ENCODE data around the gene GOLT1B.

Gene GOLT1B

GRCh38 chr12:21476949-21477348 is 24.6 kb upstream of the GOLT1B start:
- H4K20me1 ChIP-seq: peaks cover 0 to 8% (median 0%) of the 10 kb centered on the region in 11 experiments; a peak in 1 of 22 replicates
- H3K4me1 ChIP-seq: peaks cover 0 to 9% (median 0%) of the 10 kb centered on the region in 10 experiments; a peak in 1 of 20 replicates
- no peak overlapping the region for H3K4me3 ChIP-seq
- H3K27ac ChIP-seq: no peak overlapping the region
- no peaks in the 10 kb centered on the region for H3K9me3 ChIP-seq (replicated peaks in 1 of 11)
- peaks cover 94 to 100% (median 95%) of the 10 kb centered on the region in 11 experiments for H3K36me3 ChIP-seq
- H3K4me2 ChIP-seq: no peak overlapping the region
- H3K27me3 ChIP-seq: no peaks in the 10 kb centered on the region
- no peak for TF ChIP-seq Cebpa-rat (IDR thresholded peaks at IDR 0.05)
- no peak overlapping the region for H3K9ac ChIP-seq

DNA sequence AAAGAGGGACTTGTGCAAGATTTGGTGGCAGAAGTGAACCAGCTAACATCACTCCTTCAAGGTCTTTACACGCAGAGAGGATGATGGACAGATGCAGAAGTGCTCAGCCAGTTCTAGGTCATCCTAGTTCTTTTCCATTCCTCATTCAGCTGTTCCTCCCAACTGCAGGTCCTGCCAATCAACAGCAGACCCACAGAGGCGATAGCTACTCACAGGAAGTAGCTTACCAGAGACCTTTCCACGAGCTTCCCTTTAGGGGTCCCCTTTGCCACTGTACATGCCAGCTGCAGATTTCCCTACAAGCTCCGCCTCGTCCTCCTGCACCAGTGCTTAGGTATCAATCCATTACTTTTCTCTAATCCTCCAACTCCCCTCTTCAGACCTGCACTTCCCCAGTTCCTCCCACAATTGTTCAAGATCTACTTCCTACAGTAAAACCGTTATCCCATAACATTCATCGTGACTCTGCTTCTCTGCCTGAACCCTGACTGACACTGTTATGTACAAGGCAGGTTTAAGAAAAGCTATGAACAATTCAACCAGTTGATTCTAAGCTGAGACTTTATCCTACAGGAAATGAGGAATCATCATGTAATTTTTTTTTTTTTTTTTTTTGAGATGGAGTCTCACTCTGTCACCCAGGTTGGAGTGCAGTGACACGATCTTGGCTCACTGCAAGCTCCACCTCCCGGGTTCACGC is 22.7 kb upstream of the GOLT1B start:
- no peak overlapping the region for H3K9ac ChIP-seq
- no peaks in the 10 kb centered on the region for H3K9me3 ChIP-seq (replicated peaks in 1 of 11)

DNA sequence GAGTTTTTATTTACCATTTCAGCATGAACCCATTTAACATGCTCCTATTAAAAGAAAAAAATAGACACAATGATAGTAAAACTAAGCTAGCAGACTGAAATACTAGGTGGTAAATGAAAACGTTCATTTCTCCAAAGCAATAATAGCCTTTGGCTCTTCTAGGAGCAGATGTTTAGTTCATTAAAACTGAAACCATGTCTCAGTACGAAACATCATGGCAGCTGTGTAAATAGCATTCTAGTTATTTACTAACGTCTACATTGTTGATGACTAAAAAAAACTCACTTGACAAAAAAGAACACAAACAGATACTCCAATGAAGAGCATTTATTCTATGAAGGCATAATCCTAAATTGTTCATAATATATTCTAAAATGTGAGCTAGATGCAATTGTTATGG is 18.1 kb upstream of the GOLT1B start:
- peaks cover 0 to 6% (median 0%) of the 10 kb centered on the region in 11 experiments; a peak in 1 of 22 replicates for H4K20me1 ChIP-seq
- H3K9me3 ChIP-seq (replicated peaks in 1 of 11): no peaks in the 10 kb centered on the region
- no peaks in the 10 kb centered on the region for H3K27me3 ChIP-seq
- no peak overlapping the region for H3K27ac ChIP-seq
- no peak overlapping the region for H3K4me2 ChIP-seq
- no peak overlapping the region for H3K4me3 ChIP-seq
- H3K36me3 ChIP-seq: peaks cover 65 to 96% (median 87%) of the 10 kb centered on the region in 11 experiments
- H3K4me1 ChIP-seq: no peaks in the 10 kb centered on the region
- no peak overlapping the region for H3K9ac ChIP-seq
- TF ChIP-seq Cebpa-rat (IDR thresholded peaks at IDR 0.05): no peak

More for the DNA sequence above, 22.7 kb upstream of the GOLT1B start:
- Histone ChIP-seq H3K27ac (no peak overlapping the region), H3K4me2 (no peak overlapping the region), H4K20me1 (peaks cover 0 to 8% (median 0%) of the 10 kb centered on the region in 11 experiments; a peak in 1 of 22 replicates), H3K36me3 (peaks cover 91 to 99% (median 94%) of the 10 kb centered on the region in 11 experiments), H3K4me3 (no peak overlapping the region), H3K4me1 (peaks cover 0 to 9% (median 0%) of the 10 kb centered on the region in 10 experiments; a peak in 1 of 20 replicates), H3K27me3 (no peaks in the 10 kb centered on the region)
- no peak for TF ChIP-seq Cebpa-rat (IDR thresholded peaks at IDR 0.05)

GRCh38 chr12:21485998-21486397 is 15.6 kb upstream of the GOLT1B start:
- Histone ChIP-seq H3K4me3 (no peak overlapping the region), H4K20me1 (no peaks in the 10 kb centered on the region), H3K36me3 (peaks cover 66 to 96% (median 88%) of the 10 kb centered on the region in 11 experiments), H3K9ac (no peak overlapping the region), H3K27ac (no peak overlapping the region), H3K4me2 (no peak overlapping the region), H3K9me3 (replicated peaks in 1 of 11) (no peaks in the 10 kb centered on the region), H3K27me3 (no peaks in the 10 kb centered on the region), H3K4me1 (no peaks in the 10 kb centered on the region)
- TF ChIP-seq Cebpa-rat (IDR thresholded peaks at IDR 0.05): no peak

DNA sequence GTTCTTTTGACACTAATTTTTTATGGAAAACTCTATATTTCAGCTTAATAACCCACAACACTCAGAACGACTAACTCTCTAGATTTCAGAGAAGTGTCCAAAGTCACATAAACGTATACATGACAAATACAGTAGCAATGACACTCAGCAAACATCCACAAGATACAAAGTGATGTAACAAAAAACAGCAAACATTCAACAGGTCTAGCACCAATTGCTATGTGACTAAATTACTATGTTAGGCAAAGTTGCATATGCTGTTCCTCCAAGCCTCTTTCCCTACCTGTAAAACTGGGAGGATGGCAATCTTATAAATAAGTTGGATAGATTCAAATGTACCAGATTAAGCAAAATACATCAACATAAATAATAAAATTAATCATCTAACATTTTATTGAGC is 1.8 kb upstream of the GOLT1B start:
- peak overlapping the region in 1 of 11 experiments; percentile 92; a peak in 3 of 22 replicates for H3K27ac ChIP-seq
- H3K36me3 ChIP-seq: peaks cover 42 to 55% (median 44%) of the 10 kb centered on the region in 11 experiments
- peaks cover 27 to 50% (median 35%) of the 10 kb centered on the region in 10 experiments for H3K4me1 ChIP-seq
- no peaks in the 10 kb centered on the region for H3K27me3 ChIP-seq
- H3K4me2 ChIP-seq: peak overlapping the region; percentile 79 to 99 (median 93); a peak in 21 of 22 replicates
- H3K9ac ChIP-seq: peak overlapping the region in 5 of 11 experiments; percentile 93 to 96 (median 94); a peak in 7 of 22 replicates
- no peak for TF ChIP-seq Cebpa-rat (IDR thresholded peaks at IDR 0.05)
- no peaks in the 10 kb centered on the region for H3K9me3 ChIP-seq (replicated peaks in 1 of 11)
- peak overlapping the region; percentile 89 to 98 (median 97); a peak in 13 of 20 replicates for H3K4me3 ChIP-seq
- peaks cover 0 to 28% (median 26%) of the 10 kb centered on the region in 11 experiments; a peak in 18 of 22 replicates for H4K20me1 ChIP-seq

GRCh38 chr12:21500786-21501257 is 767 bp upstream of the GOLT1B start:
- peak overlapping the region; percentile 89 to 98 (median 97) for H3K4me3 ChIP-seq
- peaks cover 5 to 38% (median 34%) of the 10 kb centered on the region in 11 experiments; a peak in 18 of 22 replicates for H4K20me1 ChIP-seq
- no peaks in the 10 kb centered on the region for H3K27me3 ChIP-seq
- no peaks in the 10 kb centered on the region for H3K9me3 ChIP-seq (replicated peaks in 1 of 11)
- peaks cover 32 to 48% (median 34%) of the 10 kb centered on the region in 11 experiments for H3K36me3 ChIP-seq
- peak overlapping the region; percentile 79 to 99 (median 93) for H3K4me2 ChIP-seq
- peak overlapping the region; percentile 87 to 95 (median 92) for H3K27ac ChIP-seq
- no peak for TF ChIP-seq Cebpa-rat (IDR thresholded peaks at IDR 0.05)
- H3K4me1 ChIP-seq: peaks cover 27 to 52% (median 35%) of the 10 kb centered on the region in 10 experiments
- H3K9ac ChIP-seq: peak overlapping the region; percentile 91 to 96 (median 94)

- Histone ChIP-seq H3K9me3 (replicated peaks in 1 of 11) (no peaks in the 10 kb centered on the region), H3K9ac (peak overlapping the region; percentile 91 to 96 (median 94)), H3K27me3 (no peaks in the 10 kb centered on the region), H3K36me3 (peaks cover 19 to 35% (median 21%) of the 10 kb centered on the region in 11 experiments), H3K4me2 (peak overlapping the region; percentile 75 to 96 (median 90)), H3K4me3 (peak overlapping the region; percentile 89 to 98 (median 97)), H3K27ac (peak overlapping the region; percentile 87 to 95 (median 92)), H4K20me1 (peaks cover 9 to 47% (median 39%) of the 10 kb centered on the region in 11 experiments; a peak in 18 of 22 replicates), H3K4me1 (peaks cover 27 to 52% (median 35%) of the 10 kb centered on the region in 10 experiments)
- TF ChIP-seq Cebpa-rat (IDR thresholded peaks at IDR 0.05): no peak
Observed at GRCh38 chr12:21502164-21502496, 541 bp downstream of the GOLT1B start.

GRCh38 chr12:21502872-21503271 is 1.3 kb downstream of the GOLT1B start:
- Histone ChIP-seq H3K4me2 (peak overlapping the region; percentile 75 to 96 (median 90)), H3K4me1 (peaks cover 27 to 52% (median 35%) of the 10 kb centered on the region in 10 experiments), H3K36me3 (peaks cover 15 to 35% (median 21%) of the 10 kb centered on the region in 11 experiments), H3K27me3 (no peaks in the 10 kb centered on the region), H3K4me3 (peak overlapping the region; percentile 89 to 98 (median 97); a peak in 18 of 20 replicates), H3K27ac (peak overlapping the region in 3 of 11 experiments; percentile 91 to 93 (median 92); a peak in 3 of 22 replicates), H3K9ac (peak overlapping the region; percentile 91 to 96 (median 94); a peak in 21 of 22 replicates), H3K9me3 (replicated peaks in 1 of 11) (no peaks in the 10 kb centered on the region), H4K20me1 (peaks cover 9 to 53% (median 39%) of the 10 kb centered on the region in 11 experiments; a peak in 18 of 22 replicates)
- TF ChIP-seq Cebpa-rat (IDR thresholded peaks at IDR 0.05): no peak

- Histone ChIP-seq H3K4me3 (no peak overlapping the region), H3K4me1 (peaks cover 15 to 27% (median 20%) of the 10 kb centered on the region in 10 experiments), H3K9me3 (replicated peaks in 1 of 11) (no peaks in the 10 kb centered on the region), H3K9ac (no peak overlapping the region), H3K27ac (no peak overlapping the region), H3K4me2 (no peak overlapping the region), H3K36me3 (peaks cover 26 to 49% (median 34%) of the 10 kb centered on the region in 11 experiments), H4K20me1 (peaks cover 9 to 54% (median 39%) of the 10 kb centered on the region in 11 experiments; a peak in 18 of 22 replicates), H3K27me3 (no peaks in the 10 kb centered on the region)
- no peak for TF ChIP-seq Cebpa-rat (IDR thresholded peaks at IDR 0.05)
Observed at GRCh38 chr12:21505888-21506287, 4.3 kb downstream of the GOLT1B start.
